ENCODE results near the gene CCDC85A. TPM values are rescaled to one million over a fixed set of nuclear protein-coding genes. Genes with fewer than 3 reads are reported as not detected.
A peak's percentile ranks its signal among the peaks of the same experiment; 100 is the strongest.

CCDC85A gene
- polyA plus RNA-seq, 1 donor (not counting 4 experiments of a cell fraction or from before 2014, with no cell fraction given) = not detected

DNA sequence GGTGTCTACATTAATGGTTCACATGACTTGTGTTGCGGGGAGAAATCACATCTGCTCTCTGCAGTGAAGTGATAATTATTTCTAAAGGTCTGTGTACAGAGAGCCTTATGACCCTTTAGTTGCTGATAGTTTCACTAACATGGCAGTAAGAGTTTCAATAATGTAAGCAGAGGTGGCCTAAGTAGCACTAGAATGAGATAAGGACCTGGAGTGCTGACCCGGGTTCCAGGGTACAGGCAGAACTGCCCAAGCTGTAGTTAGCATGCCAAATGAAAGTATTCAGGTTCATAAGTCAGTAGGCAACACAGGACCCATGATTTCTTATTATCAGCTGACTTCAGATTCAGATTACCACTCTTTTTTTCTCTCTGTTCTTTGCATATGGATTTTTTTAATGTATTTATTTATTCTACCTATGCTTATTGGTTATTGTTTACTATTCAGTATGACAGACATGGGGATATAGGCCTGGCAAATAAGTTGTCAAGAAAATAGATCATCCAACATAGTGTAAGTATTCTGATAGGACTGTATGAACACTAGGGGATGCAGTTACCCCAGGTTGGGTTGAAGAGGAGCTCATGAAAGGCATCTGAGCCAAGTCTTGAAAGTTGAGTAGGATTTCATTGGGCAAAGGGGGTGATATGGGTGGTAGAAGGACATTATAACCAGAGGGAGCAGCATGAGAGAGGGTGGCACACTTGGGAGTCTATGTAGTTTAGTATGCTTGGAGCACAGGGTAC is 105.2 kb downstream of the CCDC85A start:
- Histone ChIP-seq H3K27me3 (ENCODE audit: control insufficient read depth, extremely low read depth, insufficient read depth, low read length) (no peaks in the 10 kb centered on the region), H3K79me2 (ENCODE audit: control insufficient read depth, insufficient read depth, low read length) (no peaks in the 10 kb centered on the region), H3K27ac (ENCODE audit: control insufficient read depth, insufficient read depth, low read length) (no peak overlapping the region), H3K4me3 (ENCODE audit: control insufficient read depth in 2 of 3, extremely low read depth in 1 of 3, insufficient read depth in 2 of 3, low read depth in 1 of 3, low read length in 3 of 3) (no peak overlapping the region), H3K4me2 (ENCODE audit: control insufficient read depth, extremely low read depth, insufficient read depth, low read depth, low read length) (no peak overlapping the region), H2AFZ (ENCODE audit: control insufficient read depth, low read length) (no peak overlapping the region), H3K9ac (ENCODE audit: control insufficient read depth, extremely low read depth, insufficient read depth, low read length) (no peak overlapping the region), H3K36me3 (ENCODE audit: control insufficient read depth in 2 of 2, extremely low read depth in 1 of 2, insufficient read depth in 2 of 2, low read length in 2 of 2) (no peaks in the 10 kb centered on the region), H3K9me1 (ENCODE audit: control insufficient read depth, extremely low read depth, insufficient read depth, low read length) (no peaks in the 10 kb centered on the region), H4K20me1 (ENCODE audit: control insufficient read depth, extremely low read depth, insufficient read depth, low read length) (no peaks in the 10 kb centered on the region), H3K9me3 (ENCODE audit: control insufficient read depth, low read depth, low read length) (no peaks in the 10 kb centered on the region), H3K4me1 (ENCODE audit: control insufficient read depth, extremely low read depth, insufficient read depth, low read length) (peaks cover 12% of the 10 kb centered on the region)
- no peak for DNase-seq (ENCODE audit: low read depth, low spot score)
- no peak for FAIRE-seq
- TF ChIP-seq EZH2 (IDR thresholded peaks at IDR 0.05; ENCODE audit: low read length) = no peak
- TF ChIP-seq, protein P1, sequence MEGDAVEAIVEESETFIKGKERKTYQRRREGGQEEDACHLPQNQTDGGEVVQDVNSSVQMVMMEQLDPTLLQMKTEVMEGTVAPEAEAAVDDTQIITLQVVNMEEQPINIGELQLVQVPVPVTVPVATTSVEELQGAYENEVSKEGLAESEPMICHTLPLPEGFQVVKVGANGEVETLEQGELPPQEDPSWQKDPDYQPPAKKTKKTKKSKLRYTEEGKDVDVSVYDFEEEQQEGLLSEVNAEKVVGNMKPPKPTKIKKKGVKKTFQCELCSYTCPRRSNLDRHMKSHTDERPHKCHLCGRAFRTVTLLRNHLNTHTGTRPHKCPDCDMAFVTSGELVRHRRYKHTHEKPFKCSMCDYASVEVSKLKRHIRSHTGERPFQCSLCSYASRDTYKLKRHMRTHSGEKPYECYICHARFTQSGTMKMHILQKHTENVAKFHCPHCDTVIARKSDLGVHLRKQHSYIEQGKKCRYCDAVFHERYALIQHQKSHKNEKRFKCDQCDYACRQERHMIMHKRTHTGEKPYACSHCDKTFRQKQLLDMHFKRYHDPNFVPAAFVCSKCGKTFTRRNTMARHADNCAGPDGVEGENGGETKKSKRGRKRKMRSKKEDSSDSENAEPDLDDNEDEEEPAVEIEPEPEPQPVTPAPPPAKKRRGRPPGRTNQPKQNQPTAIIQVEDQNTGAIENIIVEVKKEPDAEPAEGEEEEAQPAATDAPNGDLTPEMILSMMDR (optimal IDR thresholded peaks at IDR 0.05 in 1 of 3, IDR thresholded peaks at IDR 0.05 in 1 of 3, conservative IDR thresholded peaks at IDR 0.05 in 1 of 3; ENCODE audit: extremely low read depth in 1 of 3, insufficient read depth in 2 of 3, low read length in 3 of 3) = peak in 2 of 3 experiments; percentile 19 to 37
- dilution Hi-C loops (cut with MboI; ENCODE audit: extremely low pct_ligation_motif_present, low sequenced_read_pairs) = no loop called here

DNA sequence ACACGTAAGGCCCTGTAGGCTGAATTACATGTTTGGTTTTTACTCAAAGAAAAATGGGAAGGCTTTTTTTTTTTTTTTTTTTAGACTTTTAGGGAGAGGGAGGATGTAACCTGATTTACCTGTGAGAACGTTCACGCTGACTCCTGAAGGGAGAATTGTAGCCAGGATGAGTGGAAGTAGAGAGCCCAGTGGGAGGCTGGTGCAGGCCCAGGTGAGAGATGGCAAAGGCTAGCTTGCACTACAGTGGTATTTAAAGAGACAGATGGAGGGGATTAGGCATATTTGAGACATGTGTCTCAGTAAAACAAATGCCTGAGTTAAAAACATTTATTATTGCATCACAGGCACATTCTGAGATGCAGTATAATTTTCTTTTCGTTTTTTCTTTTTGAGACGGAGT is 107.9 kb downstream of the CCDC85A start:
- no peak overlapping the region for H3K27ac ChIP-seq (ENCODE audit: control insufficient read depth, insufficient read depth, low read length)
- FAIRE-seq = no peak
- H3K4me1 ChIP-seq (ENCODE audit: control insufficient read depth, extremely low read depth, insufficient read depth, low read length) = peaks cover 12% of the 10 kb centered on the region
- H3K9me3 ChIP-seq (ENCODE audit: control insufficient read depth, low read depth, low read length) = no peaks in the 10 kb centered on the region
- no peak overlapping the region for H3K4me3 ChIP-seq (ENCODE audit: control insufficient read depth in 2 of 3, extremely low read depth in 1 of 3, insufficient read depth in 2 of 3, low read depth in 1 of 3, low read length in 3 of 3)
- DNase-seq (ENCODE audit: low read depth, low spot score) = no peak
- no peaks in the 10 kb centered on the region for H3K79me2 ChIP-seq (ENCODE audit: control insufficient read depth, insufficient read depth, low read length)
- no peaks in the 10 kb centered on the region for H4K20me1 ChIP-seq (ENCODE audit: control insufficient read depth, extremely low read depth, insufficient read depth, low read length)
- TF ChIP-seq, protein P1 (optimal IDR thresholded peaks at IDR 0.05 in 1 of 3, IDR thresholded peaks at IDR 0.05 in 1 of 3, conservative IDR thresholded peaks at IDR 0.05 in 1 of 3; ENCODE audit: extremely low read depth in 1 of 3, insufficient read depth in 2 of 3, low read length in 3 of 3) = no peak
- H3K27me3 ChIP-seq (ENCODE audit: control insufficient read depth, extremely low read depth, insufficient read depth, low read length) = no peaks in the 10 kb centered on the region
- H3K9me1 ChIP-seq (ENCODE audit: control insufficient read depth, extremely low read depth, insufficient read depth, low read length) = no peaks in the 10 kb centered on the region
- H3K9ac ChIP-seq (ENCODE audit: control insufficient read depth, extremely low read depth, insufficient read depth, low read length) = no peak overlapping the region
- H3K36me3 ChIP-seq (ENCODE audit: control insufficient read depth in 2 of 2, extremely low read depth in 1 of 2, insufficient read depth in 2 of 2, low read length in 2 of 2) = no peaks in the 10 kb centered on the region
- dilution Hi-C loops (cut with MboI; ENCODE audit: extremely low pct_ligation_motif_present, low sequenced_read_pairs) = no loop called here
- H3K4me2 ChIP-seq (ENCODE audit: control insufficient read depth, extremely low read depth, insufficient read depth, low read depth, low read length) = no peak overlapping the region
- no peak overlapping the region for H2AFZ ChIP-seq (ENCODE audit: control insufficient read depth, low read length)

All from keratinocyte (primary cell).